Transverse colon (tissue), 4 donors: ENCODE measurements around the gene GMDS. TPM values are rescaled to one million over a fixed set of nuclear protein-coding genes. Genes with fewer than 3 reads are reported as not detected.

Source experiments
- DNase-seq: peaks from one replicate; pipeline ENCODE4 v3.0.0-alpha.2; 2019
- H3K27ac ChIP-seq, 4 donors: fragments of 200-600 bp; sonication (generic); 2 replicates each; pipeline ENCODE4 v1.5.1; 2016 to 2018; ENCODE audit warnings: inconsistent platforms in 4 of 4
- H3K27me3 ChIP-seq: fragments of 200-600 bp; sonication (generic); 2 replicates; pipeline ENCODE4 v1.5.1; 2017; ENCODE audit warnings: inconsistent platforms
- H3K36me3 ChIP-seq, 4 donors: fragments of 200-600 bp; sonication (generic); 2 replicates each; pipeline ENCODE4 v1.5.1; 2017 to 2019; ENCODE audit warnings: inconsistent platforms in 4 of 4
- H3K4me1 ChIP-seq, 4 donors: fragments of 200-600 bp; sonication (generic); 2 replicates each; pipeline ENCODE4 v1.5.1; 2017 to 2020; ENCODE audit warnings: inconsistent platforms in 4 of 4
- H3K4me3 ChIP-seq, 4 donors: fragments of 200-600 bp; sonication (generic); 1 replicate in 1 of 4; 2 replicates in 3 of 4; pipeline versions ENCODE4 v1.5.1 to v1.6.1; 2017 to 2019; ENCODE audit warnings: inconsistent platforms in 4 of 4
- H3K9me3 ChIP-seq, 2 donors: fragments of 200-600 bp; sonication (generic); 2 replicates each; pipeline ENCODE4 v1.5.1; 2017 to 2019; ENCODE audit warnings: inconsistent platforms in 2 of 2
- CTCF ChIP-seq, 5 experiments: fragments of 200-600 bp in 3 of 5; fragments of 450-650 bp in 2 of 5; sonication (generic) in 3 of 5; IDR thresholded peaks; 1 replicate in 2 of 5; 2 replicates in 3 of 5; pipeline ENCODE4 v1.5.1; 2016 to 2017; ENCODE audit warnings: antibody characterized with exemption in 5 of 5, inconsistent platforms in 3 of 5, mild to moderate bottlenecking in 2 of 5, moderate library complexity in 1 of 5
- EP300 ChIP-seq: sonication (generic); formaldehyde crosslinking; IDR thresholded peaks from one replicate; pipeline ENCODE4 v1.6.1; 2017; ENCODE audit warnings: antibody characterized with exemption, low read depth
- POLR2A ChIP-seq: fragments of 450-650 bp; IDR thresholded peaks from one replicate; pipeline ENCODE4 v1.6.1; 2016; ENCODE audit warnings: antibody characterized with exemption, mild to moderate bottlenecking, moderate library complexity
- POLR2AphosphoS5 ChIP-seq, 3 donors: sonication (generic); formaldehyde crosslinking; IDR thresholded peaks; one replicate each; pipeline ENCODE4 v1.6.1; 2016; ENCODE audit warnings: antibody characterized with exemption in 3 of 3
- whole genome bisulfite sequencing, 2 donors: methylation state at CpG; one replicate each; pipeline ENCODE4 v1.1.5; 2018; ENCODE audit warnings: low coverage in 1 of 2; 5-methylcytosine and 5-hydroxymethylcytosine counted together
- in situ Hi-C, 4 donors: fragments of 200-750 bp; cut with MboI; loops; one replicate each; pipeline versions ENCODE4 v1.15.0 to v1.15.1; 2017; ENCODE audit warnings: low sequenced_read_pairs in 3 of 4, low pct_ligation_motif_present in 1 of 4, low pct_unique_long_range_greater_than_20kb in 1 of 4
- intact Hi-C: fragments of 100-400 bp; cut with DNase I; formaldehyde crosslinking; loops from one replicate; pipeline ENCODE4 v1.15.1; 2023; ENCODE audit warnings: low total_unique reads
- total RNA-seq, 4 donors: library from RNA; depleted of rRNA; stranded (reverse); fragments of >200 nt; gene quantifications; one replicate each; pipeline ENCODE4 v1.1.0, GENCODE V29; 2016

Gene GMDS
- total RNA-seq, 4 donors from 2014 or later, result 66.2 to 546 (median 102) TPM

GRCh38 chr6:1591243-1591642, 654.2 kb downstream of the GMDS start:
- intact Hi-C loops, result loop anchor here (10.0 kb wide), 1 partner anchor 1154 kb away; no protein-coding TSS in a partner anchor
- peaks cover 0 to 13% (median 7%) of the 10 kb centered on the region in 4 donors for H3K4me1 ChIP-seq

GRCh38 chr6:1590580-1590979, 654.8 kb downstream of the GMDS start:
- H3K9me3 ChIP-seq, result no peaks in the 10 kb centered on the region

More at GRCh38 chr6:1591243-1591642, 654.2 kb downstream of the GMDS start:
- H3K27ac ChIP-seq, result no peak overlapping the region
- H3K36me3 ChIP-seq, result no peaks in the 10 kb centered on the region
- WGBS, 2 donors, result 94 to 95% methylated on average over 4 to 5 of the region's 5 CpGs
- no peaks in the 10 kb centered on the region for H3K9me3 ChIP-seq
- no peak for DNase-seq
- no peak overlapping the region for H3K4me3 ChIP-seq
- no peak for TF ChIP-seq EP300
- TF ChIP-seq POLR2A, result no peak
- no peak for TF ChIP-seq POLR2AphosphoS5 (IDR thresholded peaks at IDR 0.05)
- TF ChIP-seq CTCF (IDR thresholded peaks at IDR 0.05), result no peak
- peaks cover 33% of the 10 kb centered on the region for H3K27me3 ChIP-seq
- in situ Hi-C loops, result loop anchor here (5.0 to 25.0 kb wide), 6 partner anchors 604 to 1146 kb away; no protein-coding TSS in a partner anchor

GRCh38 chr6:1589208-1589607, 656.2 kb downstream of the GMDS start:
- intact Hi-C loops (no loop called here), in situ Hi-C loops (loop anchor here in 2 of 4 donors (25.0 kb wide), 2 partner anchors 1048 to 1148 kb away; no protein-coding TSS in a partner anchor)
- Histone ChIP-seq H3K27ac (no peak overlapping the region), H3K4me3 (no peak overlapping the region), H3K27me3 (peaks cover 13% of the 10 kb centered on the region), H3K36me3 (no peaks in the 10 kb centered on the region), H3K9me3 (no peaks in the 10 kb centered on the region), H3K4me1 (peaks cover 0 to 9% (median 4%) of the 10 kb centered on the region in 4 donors)
- TF ChIP-seq EP300, result no peak
- no peak for TF ChIP-seq POLR2A
- TF ChIP-seq POLR2AphosphoS5 (IDR thresholded peaks at IDR 0.05), result no peak
- TF ChIP-seq CTCF (IDR thresholded peaks at IDR 0.05), result no peak
- DNase-seq, result peak; percentile 41
- 53% methylated on average over 6 of the region's 6 CpGs; no CpG with 5 or more reads in 1 of the 2 donors for WGBS, 2 donors

More at GRCh38 chr6:1590580-1590979, 654.8 kb downstream of the GMDS start:
- in situ Hi-C loops (loop anchor here (5.0 to 25.0 kb wide), 6 partner anchors 604 to 1147 kb away; no protein-coding TSS in a partner anchor), intact Hi-C loops (loop anchor here (10.0 kb wide), 1 partner anchor 1154 kb away; no protein-coding TSS in a partner anchor)
- Histone ChIP-seq H3K27ac (no peak overlapping the region), H3K27me3 (peaks cover 27% of the 10 kb centered on the region), H3K4me1 (peaks cover 0 to 9% (median 4%) of the 10 kb centered on the region in 4 donors), H3K36me3 (no peaks in the 10 kb centered on the region), H3K4me3 (no peak overlapping the region)
- TF ChIP-seq CTCF (IDR thresholded peaks at IDR 0.05), result no peak
- TF ChIP-seq POLR2A, result no peak
- no peak for TF ChIP-seq POLR2AphosphoS5 (IDR thresholded peaks at IDR 0.05)
- TF ChIP-seq EP300, result no peak
- no peak for DNase-seq
- 80 to 92% methylated on average over 1 to 9 of the region's 9 CpGs for WGBS, 2 donors

- peaks cover under 1% of the 10 kb centered on the region for H3K27me3 ChIP-seq
- TF ChIP-seq CTCF (IDR thresholded peaks at IDR 0.05) (no peak), EP300 (no peak), POLR2A (no peak), POLR2AphosphoS5 (IDR thresholded peaks at IDR 0.05) (no peak)
- WGBS, 2 donors, result 89 to 90% methylated on average over 7 to 12 of the region's 12 CpGs
- intact Hi-C loops, result no loop called here
- no peaks in the 10 kb centered on the region for H3K9me3 ChIP-seq
- H3K36me3 ChIP-seq, result no peaks in the 10 kb centered on the region
- no peak overlapping the region for H3K27ac ChIP-seq
- in situ Hi-C loops, result loop anchor here in 2 of 4 donors (25.0 kb wide), 2 partner anchors 1049 to 1149 kb away; no protein-coding TSS in a partner anchor
- no peak for DNase-seq
- no peak overlapping the region for H3K4me3 ChIP-seq
- peaks cover 0 to 9% (median 4%) of the 10 kb centered on the region in 4 donors for H3K4me1 ChIP-seq
Measured at GRCh38 chr6:1587977-1588376, 657.4 kb downstream of the GMDS start.
